ENCODE measurements around the gene MRPL24.
A peak's percentile ranks its signal among the peaks of the same experiment; 100 is the strongest.

MRPL24 gene

DNA sequence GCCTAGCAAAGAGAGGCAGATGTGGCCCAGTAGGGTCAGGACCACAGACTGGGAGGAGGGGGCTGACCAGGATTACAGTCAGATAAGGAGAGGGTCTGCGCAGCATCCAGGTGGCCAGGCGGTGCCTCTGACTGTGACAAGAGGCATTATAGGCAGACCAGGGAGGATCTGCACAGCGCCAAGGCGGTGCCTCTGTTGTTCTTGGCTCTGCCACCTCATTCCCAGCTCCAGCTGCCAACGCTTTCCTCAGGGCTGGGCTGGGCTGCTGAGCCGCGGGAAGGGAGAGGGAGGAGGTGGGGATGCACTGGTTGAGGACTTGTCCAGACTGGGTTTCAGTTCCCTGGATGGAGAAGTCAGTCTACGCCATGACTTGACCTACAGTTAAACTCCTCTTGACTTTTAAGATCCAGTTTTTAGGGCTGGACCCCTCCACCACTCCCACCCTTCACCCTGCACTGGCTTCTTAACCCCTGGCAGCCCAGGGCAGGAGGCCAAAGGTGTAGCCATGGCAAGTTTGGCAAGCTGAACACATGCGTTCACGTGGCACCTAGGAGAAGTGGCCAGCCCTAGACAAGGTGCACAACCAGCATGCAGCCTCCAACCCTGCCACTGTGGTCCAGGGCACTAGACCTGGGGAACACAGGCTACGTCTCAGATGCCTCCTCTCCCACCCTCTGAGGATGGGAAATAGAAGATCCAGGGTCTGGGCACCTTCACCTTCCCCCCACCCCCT lies 31.0 kb downstream of the MRPL24 start:
- peak; percentile 13 for DNase-seq

GRCh38 chr1:156709031-156709430 lies 31.9 kb downstream of the MRPL24 start:
- no peak for DNase-seq

DNA sequence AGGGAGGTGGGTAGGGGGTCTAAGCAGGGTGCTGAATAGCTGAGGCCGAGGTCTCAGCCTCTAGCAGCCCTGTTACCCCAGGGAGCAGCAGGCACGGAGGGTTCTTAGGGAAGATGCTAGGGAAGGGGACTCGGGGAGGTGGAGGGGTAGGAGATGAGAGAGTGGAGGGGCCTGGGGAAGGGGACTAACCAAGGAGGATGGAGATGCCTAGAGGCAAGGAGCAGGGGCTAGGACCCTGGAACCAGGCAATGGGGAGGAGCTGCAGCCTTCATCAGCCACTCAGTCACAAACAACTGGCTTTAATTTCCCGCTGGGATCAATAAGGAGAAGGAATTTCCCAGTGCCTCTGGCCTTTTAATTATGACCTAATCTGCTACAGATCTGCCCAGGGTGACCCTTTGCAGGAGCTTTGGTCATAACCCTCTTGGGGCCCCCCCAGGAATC lies 32.6 kb downstream of the MRPL24 start:
- DNase-seq, result no peak

GRCh38 chr1:156707417-156708217 lies 33.3 kb downstream of the MRPL24 start:
- no peak for DNase-seq

DNA sequence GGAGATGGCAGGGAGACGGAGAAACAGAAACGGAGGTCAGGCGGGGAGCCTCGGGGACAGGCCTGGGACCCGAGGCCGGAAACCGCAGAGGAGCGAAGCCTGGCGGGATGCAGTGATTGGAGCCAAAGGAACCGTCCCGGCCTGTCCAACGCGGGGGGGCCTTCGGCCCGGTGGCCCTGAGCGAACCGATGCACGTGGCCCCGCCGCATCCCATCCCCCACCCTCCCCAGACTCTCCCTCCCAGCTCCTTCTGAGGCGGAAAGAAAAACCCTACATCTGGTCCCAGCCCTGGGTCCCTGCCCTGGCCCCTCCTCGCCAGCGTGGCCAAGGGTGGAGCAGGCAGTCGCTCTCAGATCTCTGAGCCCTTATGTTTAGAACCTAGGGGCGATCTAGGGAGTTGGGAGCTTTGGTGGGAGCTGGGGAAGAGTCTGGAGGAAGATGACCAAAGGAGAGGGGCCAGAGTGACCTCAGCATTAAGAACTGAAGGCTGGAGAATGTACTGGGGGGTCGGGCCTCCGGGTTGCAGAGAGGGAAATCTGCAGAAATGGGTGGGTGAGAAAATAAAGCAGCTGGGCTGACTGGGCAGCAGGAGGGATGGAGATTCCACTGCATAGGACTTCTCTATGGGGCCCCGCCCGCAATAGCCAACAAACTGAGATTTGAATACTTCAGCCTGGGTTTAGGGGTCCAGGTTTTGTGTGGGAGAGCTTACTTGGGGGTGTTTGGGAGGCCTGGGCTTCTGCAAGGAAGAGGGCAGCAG lies 34.1 kb downstream of the MRPL24 start:
- DNase-seq, result no peak

- DNase-seq, result peak; percentile 19
Measured at GRCh38 chr1:156705918-156706656, 34.8 kb downstream of the MRPL24 start.

GRCh38 chr1:156705321-156705917 lies 35.5 kb downstream of the MRPL24 start, which contains the start of gene CRABP2:
CRABP2 (minus strand) TSS chr1:156705583; CDS start chr1:156705446, 137 bp downstream.
- DNase-seq, result no peak

DNA sequence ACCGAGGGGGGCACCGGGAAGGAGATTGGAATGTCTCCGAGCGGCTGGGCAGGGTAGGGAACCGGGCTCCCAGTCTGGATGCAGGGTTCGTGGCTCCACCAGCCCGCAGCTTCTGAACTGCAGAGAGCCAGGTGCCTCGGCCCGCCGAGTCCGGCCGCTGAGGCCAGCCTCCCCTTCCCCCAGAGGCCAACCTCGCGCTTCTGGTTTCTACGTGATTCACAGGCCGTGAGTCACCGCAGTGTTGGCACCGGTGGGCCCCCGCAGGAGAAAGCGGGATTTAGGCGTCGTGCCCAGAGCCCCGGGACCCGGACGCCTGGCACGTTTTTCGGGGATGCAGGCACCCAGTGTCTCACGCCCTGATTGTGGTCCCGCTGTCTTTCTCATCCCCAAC lies 36.0 kb downstream of the MRPL24 start:
- no peak for DNase-seq

GRCh38 chr1:156704166-156704711 lies 36.6 kb downstream of the MRPL24 start:
- DNase-seq, result no peak

DNA sequence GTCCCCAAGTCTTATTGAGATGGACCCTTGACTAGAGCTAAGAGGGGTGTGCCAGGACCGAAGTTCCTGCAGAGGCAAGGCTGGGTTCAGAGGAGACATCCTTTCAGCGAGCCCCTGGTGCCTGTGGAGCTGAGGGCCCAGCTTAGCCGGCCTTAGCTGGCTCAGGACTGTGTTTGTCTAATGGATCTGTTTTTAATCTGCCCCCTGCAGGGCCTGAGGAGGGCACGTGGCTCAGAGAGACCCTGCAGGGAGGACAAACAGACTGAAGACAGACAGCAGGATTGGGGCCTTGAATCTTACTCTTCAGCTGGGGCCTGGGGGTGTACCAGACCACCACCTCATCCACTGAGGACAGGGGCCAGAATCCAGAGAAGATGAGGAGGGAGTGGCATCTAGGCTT lies 37.1 kb downstream of the MRPL24 start:
- no peak for DNase-seq

DNA sequence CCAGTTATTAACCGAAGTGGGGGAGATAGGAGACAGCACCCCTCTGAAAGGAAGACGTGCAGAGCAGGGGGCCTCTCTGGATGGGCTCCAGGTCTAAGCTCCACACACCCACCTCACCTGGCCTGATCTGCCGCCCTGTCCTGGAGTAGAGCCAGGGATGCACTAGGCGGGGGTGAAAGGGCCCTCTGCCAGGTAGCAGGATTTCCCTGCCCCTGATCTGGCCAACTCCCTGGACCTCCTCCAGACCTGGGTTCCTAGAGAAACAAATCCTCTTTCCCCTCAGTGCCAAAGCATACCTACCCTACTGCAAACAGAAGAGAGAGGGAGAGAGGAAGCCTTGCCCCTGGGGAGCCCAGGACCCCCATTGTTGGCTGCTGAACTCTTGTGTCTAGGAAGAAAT lies 37.6 kb downstream of the MRPL24 start:
- DNase-seq, result no peak

- DNase-seq, result no peak
Measured at GRCh38 chr1:156700736-156701531, 40.0 kb downstream of the MRPL24 start.

- no peak for DNase-seq
Measured at GRCh38 chr1:156698995-156699394, 41.9 kb downstream of the MRPL24 start.

GRCh38 chr1:156697481-156697880 lies 43.4 kb downstream of the MRPL24 start:
- DNase-seq, result no peak

DNA sequence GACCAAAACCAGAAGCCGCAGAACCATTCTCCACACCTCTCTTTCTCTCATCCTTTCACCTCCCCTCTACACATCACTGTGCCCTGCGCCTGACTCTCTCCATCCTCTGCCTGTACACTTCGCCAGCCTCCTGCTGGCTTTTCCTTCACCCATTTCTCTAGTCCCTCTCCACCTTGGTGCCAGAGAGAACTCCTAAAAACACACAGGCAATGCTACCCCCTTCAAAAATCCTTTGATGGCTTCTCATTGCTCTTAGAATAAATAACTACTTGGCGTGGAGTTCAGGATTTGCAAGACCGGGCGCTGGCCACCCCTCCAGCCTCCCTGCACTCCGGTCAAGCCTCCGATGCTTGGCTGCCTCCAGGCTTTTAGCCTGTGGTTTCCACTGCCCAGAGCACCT lies 44.1 kb downstream of the MRPL24 start:
- no peak for DNase-seq

- no peak for DNase-seq
Measured at GRCh38 chr1:156694690-156694962, 46.3 kb downstream of the MRPL24 start.

GRCh38 chr1:156693848-156694689 lies 46.8 kb downstream of the MRPL24 start:
- no peak for DNase-seq

DNA sequence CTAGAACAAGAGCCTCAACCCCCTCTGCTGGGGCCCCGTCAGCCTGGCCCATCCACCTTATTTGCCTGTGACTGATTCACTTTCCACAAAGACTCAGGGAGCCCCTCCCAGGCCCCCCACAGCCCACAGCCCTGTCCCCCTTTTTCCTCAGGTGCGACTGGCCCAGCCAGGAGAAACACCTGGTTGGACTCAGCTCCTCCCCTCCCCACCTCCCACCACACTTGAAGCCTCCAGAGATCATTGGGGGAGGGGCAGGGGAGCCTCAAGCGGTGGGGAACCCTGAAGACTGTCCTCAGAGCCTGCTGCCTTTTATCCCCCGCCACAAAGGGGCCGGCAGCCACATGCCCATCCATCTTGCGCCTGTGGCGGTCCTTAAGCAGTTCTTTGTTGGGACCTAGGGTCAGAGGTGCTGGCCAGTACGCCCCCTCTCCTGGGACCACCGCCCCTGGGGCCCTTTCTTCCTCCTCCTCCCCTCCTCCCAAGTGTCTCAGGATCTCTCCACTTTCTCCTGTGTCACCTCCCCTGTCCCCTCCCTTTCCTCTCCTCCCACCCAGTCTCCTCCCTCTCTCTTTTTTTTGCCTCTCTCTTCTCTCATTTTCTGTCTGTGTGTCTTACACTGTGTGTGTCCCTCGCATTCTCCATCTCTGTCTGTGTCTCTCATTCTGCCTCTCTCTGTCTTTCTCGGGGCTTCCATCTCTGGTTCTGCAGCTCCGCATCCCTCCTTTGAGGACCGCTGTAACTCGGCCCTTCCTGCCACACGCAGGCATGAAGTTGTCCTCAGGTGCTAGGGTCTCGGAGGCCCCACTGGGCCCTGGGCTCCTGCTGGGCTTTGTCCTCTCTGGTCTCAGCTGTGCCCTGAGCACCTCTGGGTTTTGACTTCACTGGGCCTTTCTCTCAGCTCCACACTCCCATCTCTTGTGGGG lies 47.7 kb downstream of the MRPL24 start:
- no peak for DNase-seq

GRCh38 chr1:156692441-156692924 lies 48.4 kb downstream of the MRPL24 start:
- DNase-seq, result no peak
